SK-N-SH (cell line): ENCODE results near the gene NBEAL1. TPM values are rescaled to one million over a fixed set of nuclear protein-coding genes. Genes with fewer than 3 reads are reported as not detected.

Experiments
- CTCF ChIA-PET: fragments of 300-600, 350-600 bp; formaldehyde crosslinking; extraction: SDS; loops from one replicate; lab custom pipeline; 2021; lab: Yijun Ruan, JAX
- POLR2A ChIA-PET: fragments of 350-600 bp; sonication (Branson Sonifier 250); formaldehyde crosslinking; extraction: SDS; loops from one replicate; lab custom pipeline; 2020; ENCODE audit warnings: antibody characterized with exemption, inconsistent platforms; lab: Yijun Ruan, JAX
- DNase-seq: peaks from one replicate; pipeline ENCODE4 v3.0.0; 2012
- H2AFZ ChIP-seq: fragments of 200-600 bp; sonication (generic); 2 replicates; pipeline ENCODE4 v1.8.1; 2016; ENCODE audit warnings: antibody characterized with exemption, mild to moderate bottlenecking, low read depth
- H3F3A ChIP-seq: fragments of 200-600 bp; sonication (generic); replicated peaks from 2 replicates; pipeline ENCODE3; 2016; ENCODE audit warnings: antibody characterized with exemption, mild to moderate bottlenecking; ENCODE audit not compliant: insufficient read depth
- H3K27ac ChIP-seq, 2 experiments: fragments of 200-500 bp in 1 of 2; fragments of 200-600 bp in 1 of 2; sonication (Bioruptor generic) in 1 of 2; sonication (generic), shearing (Covaris generic) in 1 of 2; 2 replicates each; pipeline versions ENCODE4 v1.5.1 to v1.6.1; 2014 to 2016; ENCODE audit warnings: low read depth in 2 of 2, inconsistent platforms in 1 of 2, low read length in 1 of 2, mild to moderate bottlenecking in 1 of 2, mixed read lengths in 1 of 2
- H3K27me3 ChIP-seq: fragments of 200-600 bp; sonication (generic), shearing (Covaris generic); 2 replicates; pipeline ENCODE4 v1.6.1; 2016; ENCODE audit warnings: mixed run types; ENCODE audit not compliant: insufficient read depth
- H3K36me3 ChIP-seq, 2 experiments: fragments of 200-500 bp in 1 of 2; fragments of 200-600 bp in 1 of 2; sonication (Bioruptor generic) in 1 of 2; sonication (generic) in 1 of 2; replicated peaks in 1 of 2; 2 replicates each; pipeline versions ENCODE3 to v1.5.1; 2014 to 2016; ENCODE audit warnings: low read length in 1 of 2, mild to moderate bottlenecking in 1 of 2; ENCODE audit not compliant: insufficient read depth in 2 of 2, control insufficient read depth in 1 of 2
- H3K4me1 ChIP-seq, 2 experiments: fragments of 200-500 bp in 1 of 2; fragments of 200-600 bp in 1 of 2; sonication (Bioruptor generic) in 1 of 2; sonication (generic), shearing (Covaris generic) in 1 of 2; 2 replicates each; pipeline versions ENCODE4 v1.5.1 to v1.6.1; 2014 to 2016; ENCODE audit warnings: low read depth in 1 of 2, low read length in 1 of 2, mixed run types in 1 of 2; ENCODE audit not compliant: insufficient read depth in 2 of 2, control insufficient read depth in 1 of 2
- H3K4me2 ChIP-seq: fragments of 200-600 bp; sonication (generic), shearing (Covaris generic); 2 replicates; pipeline ENCODE4 v1.6.1; 2017; ENCODE audit warnings: mixed run types
- H3K4me3 ChIP-seq, 2 experiments: fragments of 200-500 bp in 1 of 2; fragments of 200-600 bp in 1 of 2; sonication (Bioruptor generic) in 1 of 2; sonication (generic), shearing (Covaris generic) in 1 of 2; 2 replicates each; pipeline versions ENCODE4 v1.5.1 to v1.8.1; 2014 to 2016; ENCODE audit warnings: low read depth in 2 of 2, inconsistent platforms in 1 of 2, low read length in 1 of 2, mild to moderate bottlenecking in 1 of 2, mixed read lengths in 1 of 2, moderate library complexity in 1 of 2
- H3K79me2 ChIP-seq: fragments of 200-600 bp; sonication (generic); 2 replicates; pipeline ENCODE4 v1.8.1; 2017; ENCODE audit warnings: mild to moderate bottlenecking; ENCODE audit not compliant: insufficient read depth
- H3K9ac ChIP-seq: fragments of 200-600 bp; sonication (generic); 2 replicates; pipeline ENCODE4 v1.6.1; 2017; ENCODE audit warnings: mixed run types
- H3K9me2 ChIP-seq: fragments of 200-600 bp; sonication (generic); 2 replicates; pipeline ENCODE4 v1.6.1; 2017; ENCODE audit warnings: mixed run types
- H3K9me3 ChIP-seq: fragments of 200-600 bp; sonication (generic); 2 replicates; pipeline ENCODE4 v1.6.1; 2017; ENCODE audit warnings: mixed run types, mild to moderate bottlenecking, moderate library complexity
- H4K20me1 ChIP-seq: fragments of 200-600 bp; sonication (generic); 2 replicates; pipeline ENCODE4 v1.6.1; 2017; ENCODE audit warnings: mild to moderate bottlenecking, mixed run types; ENCODE audit not compliant: insufficient read depth
- EZH2phosphoT487 ChIP-seq: fragments of 200-600 bp; sonication (generic); IDR thresholded peaks from 2 replicates; pipeline ENCODE4 v1.6.1; 2017; ENCODE audit warnings: low read depth, mixed run types, mild to moderate bottlenecking, antibody characterized with exemption, moderate library complexity, borderline replicate concordance
- FOXJ3 ChIP-seq: sonication (generic); formaldehyde crosslinking; IDR thresholded peaks from 2 replicates; pipeline ENCODE4 v1.5.1; 2020; ENCODE audit warnings: mild to moderate bottlenecking, missing genetic modification reagents
- FOXM1 ChIP-seq: IDR thresholded peaks from 2 replicates; pipeline ENCODE4 v1.4.0; 2012; ENCODE audit warnings: low read depth, mild to moderate bottlenecking
- GATA2 ChIP-seq: sonication (generic); formaldehyde crosslinking; IDR thresholded peaks from 2 replicates; pipeline ENCODE4 v1.5.0; 2020; ENCODE audit warnings: mild to moderate bottlenecking, missing genetic modification reagents
- JUND ChIP-seq: IDR thresholded peaks from 2 replicates; pipeline ENCODE4 v1.4.0; 2012
- NFIC ChIP-seq: IDR thresholded peaks from 2 replicates; pipeline ENCODE4 v1.4.0; 2012; ENCODE audit warnings: borderline replicate concordance
- NRF1 ChIP-seq: IDR thresholded peaks from 2 replicates; pipeline ENCODE4 v1.6.1; 2012; ENCODE audit warnings: low read depth, mild to moderate bottlenecking, low read length
- POLR2AphosphoS5 ChIP-seq: IDR thresholded peaks from 2 replicates; pipeline ENCODE4 v1.6.1; 2012; ENCODE audit warnings: low read depth, low read length
- RAD21 ChIP-seq: IDR thresholded peaks from 2 replicates; pipeline ENCODE4 v1.6.1; 2012; ENCODE audit warnings: mild to moderate bottlenecking, low read length
- RCOR1 ChIP-seq: fragments of 150-350 bp; IDR thresholded peaks from 2 replicates; pipeline ENCODE4 v1.6.1; 2017; ENCODE audit warnings: antibody characterized with exemption, low read length
- TAF1 ChIP-seq: IDR thresholded peaks from 2 replicates; pipeline ENCODE4 v1.6.1; 2012; ENCODE audit warnings: low read depth, mild to moderate bottlenecking, low read length, moderate library complexity, borderline replicate concordance
- YY1 ChIP-seq: IDR thresholded peaks from 2 replicates; pipeline ENCODE4 v1.4.0; 2012; ENCODE audit warnings: low read depth, mild to moderate bottlenecking
- WGBS: methylation state at CpG from one replicate; pipeline ENCODE4 v1.1.6; 2017; ENCODE audit warnings: low lambda C conversion rate; 5-methylcytosine and 5-hydroxymethylcytosine counted together
- polyA plus RNA-seq, 3 experiments: library from polyadenylated mRNA; depleted of rRNA; stranded (reverse); fragments of >200 nt; gene quantifications; 2 replicates each; pipeline ENCODE4 v1.2.3, GENCODE V29; 2012
- TF ChIP-seq, protein P1 (sequence below): fragments of 150-350 bp; IDR thresholded peaks from 2 replicates; pipeline ENCODE4 v1.6.1; 2017; ENCODE audit warnings: antibody characterized with exemption, low read length, low read depth, borderline replicate concordance
- TF ChIP-seq, protein P2 (sequence below): IDR thresholded peaks from 2 replicates; pipeline ENCODE4 v1.4.0; 2012; ENCODE audit warnings: low read depth, borderline replicate concordance
- TF ChIP-seq, protein P3 (sequence below): IDR thresholded peaks from 2 replicates; pipeline ENCODE4; 2012
- TF ChIP-seq, protein P4 (sequence below): IDR thresholded peaks from 2 replicates; pipeline ENCODE4 v1.6.1; 2012; ENCODE audit warnings: mild to moderate bottlenecking, low read depth, low read length, moderate library complexity
- TF ChIP-seq, protein P5 (sequence below): fragments of 150-350 bp; IDR thresholded peaks from 2 replicates; pipeline ENCODE4 v1.6.1; 2016; ENCODE audit warnings: mild to moderate bottlenecking, low read depth, low read length

Gene NBEAL1
- polyA plus RNA-seq, 1 of the 3 experiments (the other 2 are of a cell fraction) = 3.3 TPM

DNA sequence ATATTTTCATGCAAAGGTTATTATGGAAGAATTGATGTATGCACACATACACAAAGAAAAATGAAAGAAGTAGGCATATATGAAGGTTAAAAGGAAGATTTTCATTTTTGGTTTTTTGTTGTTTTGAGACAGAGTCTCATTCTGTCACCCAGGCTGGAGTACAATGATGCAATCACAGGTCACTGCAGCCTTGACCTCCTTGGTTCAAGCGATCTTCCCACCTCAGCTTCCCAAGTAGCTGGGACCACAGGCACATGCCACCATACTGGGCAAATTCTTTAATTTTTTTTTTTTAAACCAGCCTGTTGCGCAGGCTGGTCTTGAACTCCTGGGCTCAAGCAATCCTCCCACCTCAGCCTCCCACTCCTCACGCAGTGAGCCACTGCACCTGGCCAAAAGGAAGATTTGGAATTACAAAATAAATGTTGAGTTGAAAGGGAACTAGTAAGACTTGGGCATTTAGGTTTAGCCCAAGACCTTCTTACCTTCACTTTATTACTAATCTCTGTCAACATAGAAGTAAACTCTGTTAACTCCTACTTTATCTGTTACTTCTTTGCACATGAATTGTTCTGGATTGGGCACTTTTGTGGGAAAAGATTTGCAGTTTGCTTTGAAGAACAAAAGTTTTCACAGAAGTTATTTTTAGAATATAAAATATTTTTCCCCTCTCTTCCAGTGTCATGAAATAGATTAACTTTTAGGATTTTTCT, 31.7 kb upstream of the NBEAL1 start:
- Histone ChIP-seq H3K4me1 (no peaks in the 10 kb centered on the region), H3K9ac (no peak overlapping the region), H3K9me3 (no peaks in the 10 kb centered on the region; the same call in 1 of the 2 replicates), H3K36me3 (peaks cover 8 to 12% of the 10 kb centered on the region in 2 experiments), H3K27me3 (no peaks in the 10 kb centered on the region), H3F3A (no peaks in the 10 kb centered on the region), H3K4me3 (no peak overlapping the region), H3K27ac (no peak overlapping the region), H3K79me2 (no peaks in the 10 kb centered on the region), H2AFZ (no peak overlapping the region), H4K20me1 (no peaks in the 10 kb centered on the region), H3K9me2 (no peaks in the 10 kb centered on the region), H3K4me2 (no peak overlapping the region)
- ChIA-PET CTCF (no interaction called here), POLR2A (no interaction called here)
- no peak for TF ChIP-seq FOXM1
- TF ChIP-seq NRF1 = no peak
- TF ChIP-seq, protein P1, sequence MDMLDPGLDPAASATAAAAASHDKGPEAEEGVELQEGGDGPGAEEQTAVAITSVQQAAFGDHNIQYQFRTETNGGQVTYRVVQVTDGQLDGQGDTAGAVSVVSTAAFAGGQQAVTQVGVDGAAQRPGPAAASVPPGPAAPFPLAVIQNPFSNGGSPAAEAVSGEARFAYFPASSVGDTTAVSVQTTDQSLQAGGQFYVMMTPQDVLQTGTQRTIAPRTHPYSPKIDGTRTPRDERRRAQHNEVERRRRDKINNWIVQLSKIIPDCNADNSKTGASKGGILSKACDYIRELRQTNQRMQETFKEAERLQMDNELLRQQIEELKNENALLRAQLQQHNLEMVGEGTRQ = no peak
- TF ChIP-seq, protein P2, sequence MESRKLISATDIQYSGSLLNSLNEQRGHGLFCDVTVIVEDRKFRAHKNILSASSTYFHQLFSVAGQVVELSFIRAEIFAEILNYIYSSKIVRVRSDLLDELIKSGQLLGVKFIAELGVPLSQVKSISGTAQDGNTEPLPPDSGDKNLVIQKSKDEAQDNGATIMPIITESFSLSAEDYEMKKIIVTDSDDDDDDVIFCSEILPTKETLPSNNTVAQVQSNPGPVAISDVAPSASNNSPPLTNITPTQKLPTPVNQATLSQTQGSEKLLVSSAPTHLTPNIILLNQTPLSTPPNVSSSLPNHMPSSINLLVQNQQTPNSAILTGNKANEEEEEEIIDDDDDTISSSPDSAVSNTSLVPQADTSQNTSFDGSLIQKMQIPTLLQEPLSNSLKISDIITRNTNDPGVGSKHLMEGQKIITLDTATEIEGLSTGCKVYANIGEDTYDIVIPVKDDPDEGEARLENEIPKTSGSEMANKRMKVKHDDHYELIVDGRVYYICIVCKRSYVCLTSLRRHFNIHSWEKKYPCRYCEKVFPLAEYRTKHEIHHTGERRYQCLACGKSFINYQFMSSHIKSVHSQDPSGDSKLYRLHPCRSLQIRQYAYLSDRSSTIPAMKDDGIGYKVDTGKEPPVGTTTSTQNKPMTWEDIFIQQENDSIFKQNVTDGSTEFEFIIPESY = no peak
- no peak for TF ChIP-seq JUND
- no peak for TF ChIP-seq YY1
- TF ChIP-seq, protein P3, sequence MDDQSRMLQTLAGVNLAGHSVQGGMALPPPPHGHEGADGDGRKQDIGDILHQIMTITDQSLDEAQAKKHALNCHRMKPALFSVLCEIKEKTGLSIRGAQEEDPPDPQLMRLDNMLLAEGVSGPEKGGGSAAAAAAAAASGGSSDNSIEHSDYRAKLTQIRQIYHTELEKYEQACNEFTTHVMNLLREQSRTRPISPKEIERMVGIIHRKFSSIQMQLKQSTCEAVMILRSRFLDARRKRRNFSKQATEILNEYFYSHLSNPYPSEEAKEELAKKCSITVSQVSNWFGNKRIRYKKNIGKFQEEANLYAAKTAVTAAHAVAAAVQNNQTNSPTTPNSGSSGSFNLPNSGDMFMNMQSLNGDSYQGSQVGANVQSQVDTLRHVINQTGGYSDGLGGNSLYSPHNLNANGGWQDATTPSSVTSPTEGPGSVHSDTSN = no peak
- no peak for TF ChIP-seq GATA2 (CRISPR knock-in tag)
- WGBS = 96% methylated on average over 3 of the region's 3 CpGs
- no peak for DNase-seq

DNA sequence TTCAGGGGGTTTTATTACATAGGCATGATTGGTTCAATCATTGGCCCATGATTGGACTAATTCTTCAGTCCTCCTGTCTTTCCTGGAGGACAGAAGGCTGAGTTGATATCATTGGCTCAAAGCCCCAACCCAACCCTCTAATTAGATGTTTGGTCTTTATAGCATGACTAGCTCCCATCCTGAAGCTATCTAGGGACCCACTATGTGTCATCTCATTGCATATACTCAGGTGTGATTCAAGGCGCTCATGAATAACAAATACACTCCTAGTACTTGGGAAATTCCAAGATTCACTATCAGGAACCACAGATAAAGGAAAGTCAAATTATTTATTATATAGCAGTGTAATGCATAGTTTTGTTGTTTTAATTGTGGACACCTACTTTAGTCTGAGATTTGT, 24.9 kb upstream of the NBEAL1 start:
- POLR2A ChIA-PET = no interaction called here
- TF ChIP-seq FOXJ3 (CRISPR knock-in tag) = no peak
- TF ChIP-seq, protein P4, sequence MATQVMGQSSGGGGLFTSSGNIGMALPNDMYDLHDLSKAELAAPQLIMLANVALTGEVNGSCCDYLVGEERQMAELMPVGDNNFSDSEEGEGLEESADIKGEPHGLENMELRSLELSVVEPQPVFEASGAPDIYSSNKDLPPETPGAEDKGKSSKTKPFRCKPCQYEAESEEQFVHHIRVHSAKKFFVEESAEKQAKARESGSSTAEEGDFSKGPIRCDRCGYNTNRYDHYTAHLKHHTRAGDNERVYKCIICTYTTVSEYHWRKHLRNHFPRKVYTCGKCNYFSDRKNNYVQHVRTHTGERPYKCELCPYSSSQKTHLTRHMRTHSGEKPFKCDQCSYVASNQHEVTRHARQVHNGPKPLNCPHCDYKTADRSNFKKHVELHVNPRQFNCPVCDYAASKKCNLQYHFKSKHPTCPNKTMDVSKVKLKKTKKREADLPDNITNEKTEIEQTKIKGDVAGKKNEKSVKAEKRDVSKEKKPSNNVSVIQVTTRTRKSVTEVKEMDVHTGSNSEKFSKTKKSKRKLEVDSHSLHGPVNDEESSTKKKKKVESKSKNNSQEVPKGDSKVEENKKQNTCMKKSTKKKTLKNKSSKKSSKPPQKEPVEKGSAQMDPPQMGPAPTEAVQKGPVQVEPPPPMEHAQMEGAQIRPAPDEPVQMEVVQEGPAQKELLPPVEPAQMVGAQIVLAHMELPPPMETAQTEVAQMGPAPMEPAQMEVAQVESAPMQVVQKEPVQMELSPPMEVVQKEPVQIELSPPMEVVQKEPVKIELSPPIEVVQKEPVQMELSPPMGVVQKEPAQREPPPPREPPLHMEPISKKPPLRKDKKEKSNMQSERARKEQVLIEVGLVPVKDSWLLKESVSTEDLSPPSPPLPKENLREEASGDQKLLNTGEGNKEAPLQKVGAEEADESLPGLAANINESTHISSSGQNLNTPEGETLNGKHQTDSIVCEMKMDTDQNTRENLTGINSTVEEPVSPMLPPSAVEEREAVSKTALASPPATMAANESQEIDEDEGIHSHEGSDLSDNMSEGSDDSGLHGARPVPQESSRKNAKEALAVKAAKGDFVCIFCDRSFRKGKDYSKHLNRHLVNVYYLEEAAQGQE = no peak
- TF ChIP-seq, protein P1 = no peak
- TF ChIP-seq RCOR1 = no peak
- TF ChIP-seq EZH2phosphoT487 = no peak
- TF ChIP-seq POLR2AphosphoS5 = no peak
- TF ChIP-seq TAF1 = no peak
- no peak for TF ChIP-seq NFIC
- no peak for TF ChIP-seq YY1
- no peak for TF ChIP-seq RAD21
- TF ChIP-seq, protein P5, sequence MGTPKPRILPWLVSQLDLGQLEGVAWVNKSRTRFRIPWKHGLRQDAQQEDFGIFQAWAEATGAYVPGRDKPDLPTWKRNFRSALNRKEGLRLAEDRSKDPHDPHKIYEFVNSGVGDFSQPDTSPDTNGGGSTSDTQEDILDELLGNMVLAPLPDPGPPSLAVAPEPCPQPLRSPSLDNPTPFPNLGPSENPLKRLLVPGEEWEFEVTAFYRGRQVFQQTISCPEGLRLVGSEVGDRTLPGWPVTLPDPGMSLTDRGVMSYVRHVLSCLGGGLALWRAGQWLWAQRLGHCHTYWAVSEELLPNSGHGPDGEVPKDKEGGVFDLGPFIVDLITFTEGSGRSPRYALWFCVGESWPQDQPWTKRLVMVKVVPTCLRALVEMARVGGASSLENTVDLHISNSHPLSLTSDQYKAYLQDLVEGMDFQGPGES = no peak
- no peak for TF ChIP-seq NRF1
- TF ChIP-seq FOXM1 = no peak
- CTCF ChIA-PET = no interaction called here
- H3K4me2 ChIP-seq = no peak overlapping the region
- no peak overlapping the region for H3K4me3 ChIP-seq
- no peaks in the 10 kb centered on the region for H3K4me1 ChIP-seq
- no peaks in the 10 kb centered on the region for H3K9me3 ChIP-seq
- no peaks in the 10 kb centered on the region for H3K79me2 ChIP-seq
- no peak overlapping the region for H2AFZ ChIP-seq
- WGBS = 89% methylated on average over 1 of the region's 1 CpG
- no peaks in the 10 kb centered on the region for H3F3A ChIP-seq
- H3K27me3 ChIP-seq = no peaks in the 10 kb centered on the region
- H3K9ac ChIP-seq = no peak overlapping the region
- H3K9me2 ChIP-seq = no peaks in the 10 kb centered on the region
- H3K27ac ChIP-seq = no peak overlapping the region
- H3K36me3 ChIP-seq = no peaks in the 10 kb centered on the region
- DNase-seq = no peak
- no peaks in the 10 kb centered on the region for H4K20me1 ChIP-seq
